CD4-positive, alpha-beta T cell treated with Interleukin-6 for 4 hours (primary cell): ENCODE measurements around the gene UBQLN3.

Source experiments
- DNase-seq: peaks from one replicate; pipeline ENCODE4 v3.0.0-alpha.2; 2020; ENCODE audit warnings: mixed read lengths

Gene UBQLN3

DNA sequence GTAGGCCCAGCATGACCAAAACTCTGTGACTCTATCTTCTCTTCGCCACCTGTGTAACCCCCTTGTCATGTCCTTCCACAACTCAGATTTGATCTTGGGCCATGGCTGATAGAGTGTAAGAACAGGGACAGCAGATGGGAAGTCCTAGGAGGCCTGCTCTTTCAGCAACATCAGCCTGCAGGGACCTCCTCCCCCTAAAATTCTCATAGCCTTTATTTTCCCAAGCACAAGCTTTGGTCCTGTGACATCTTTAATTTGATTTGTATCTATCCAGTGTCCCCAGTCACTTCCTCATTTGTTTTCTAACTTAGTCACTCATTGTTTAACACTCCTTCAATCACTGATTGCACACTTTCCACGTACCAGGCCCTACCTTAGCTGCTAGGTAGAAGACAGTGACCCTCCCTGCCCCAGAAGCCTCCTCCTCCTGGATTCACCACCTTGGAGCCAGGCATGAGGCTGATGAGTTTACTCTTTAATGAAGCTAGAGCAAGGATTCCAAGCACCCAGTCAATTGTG is 5.3 kb downstream of the UBQLN3 start:
- no peak for DNase-seq

DNA sequence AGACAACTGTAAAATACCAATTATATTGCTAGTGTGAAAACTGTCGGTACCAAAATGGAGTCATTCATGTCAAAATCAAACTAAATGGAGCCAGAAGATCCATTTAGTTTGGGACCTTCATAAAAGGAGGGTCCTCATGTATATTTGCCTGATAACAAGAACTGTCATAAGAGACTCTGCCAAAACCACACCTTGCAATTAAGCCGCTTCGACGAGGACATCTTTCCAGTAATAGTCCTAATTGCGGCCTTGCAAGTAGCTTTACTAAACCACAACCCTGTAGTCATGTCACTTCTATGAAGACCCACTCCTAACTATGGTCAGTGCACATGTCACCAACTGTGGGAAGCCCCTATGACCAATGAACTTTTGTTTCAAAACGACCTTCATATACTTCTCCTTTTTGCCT is 9.4 kb downstream of the UBQLN3 start:
- DNase-seq: no peak

DNA sequence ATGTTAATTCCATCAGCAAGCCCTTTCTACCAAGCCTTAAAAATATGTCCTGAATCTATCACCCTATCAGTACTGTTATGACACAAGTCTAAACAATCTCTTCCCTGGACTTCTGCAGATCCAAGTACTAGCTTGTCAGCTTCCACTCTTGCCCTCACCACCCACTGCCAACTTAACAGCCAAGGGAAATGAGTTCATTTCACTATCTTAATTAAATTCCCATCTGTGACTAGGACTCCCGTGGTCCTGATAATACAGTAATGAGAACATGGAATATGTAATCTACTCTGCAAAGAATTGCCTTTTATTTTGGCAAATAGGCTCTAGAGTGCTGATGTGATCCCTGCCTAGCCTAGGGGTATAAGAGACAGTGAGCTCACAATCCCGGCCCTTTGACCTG is 10.1 kb downstream of the UBQLN3 start:
- DNase-seq: no peak

DNA sequence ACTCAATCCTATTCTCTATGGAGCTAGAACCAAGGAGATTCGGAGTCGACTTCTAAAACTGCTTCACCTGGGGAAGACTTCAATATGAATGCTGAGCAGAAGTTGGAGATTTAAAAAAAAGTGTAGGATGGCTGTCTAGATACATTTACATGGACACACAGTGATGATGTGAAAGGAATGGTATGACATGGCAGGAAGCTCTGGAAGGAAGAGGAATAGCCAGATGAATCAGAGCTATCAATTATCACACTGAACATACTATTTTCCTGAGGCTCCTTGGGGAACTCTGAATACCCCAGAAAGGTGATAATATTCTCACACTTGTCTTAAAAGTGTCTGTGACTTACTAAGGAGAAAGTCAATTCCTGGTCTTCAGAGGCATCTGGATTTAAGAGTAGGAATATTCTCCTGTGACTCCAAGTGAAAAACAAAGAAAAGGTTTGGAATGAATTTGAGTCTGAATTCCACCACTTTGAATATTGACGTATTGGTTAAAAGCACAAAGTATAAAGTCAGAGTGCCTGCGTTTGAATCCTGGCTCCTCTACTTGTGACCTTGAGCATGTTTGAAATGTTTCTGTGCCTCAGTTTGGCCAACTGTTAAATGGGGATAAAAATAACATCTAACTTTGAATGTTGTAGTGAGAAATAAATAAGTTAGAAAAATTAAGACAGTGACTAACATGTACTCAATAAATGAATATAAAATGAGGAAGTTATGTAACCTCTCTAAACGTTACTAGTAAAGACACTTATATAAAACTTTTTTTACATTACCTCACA is 20.0 kb downstream of the UBQLN3 start:
- no peak for DNase-seq

DNA sequence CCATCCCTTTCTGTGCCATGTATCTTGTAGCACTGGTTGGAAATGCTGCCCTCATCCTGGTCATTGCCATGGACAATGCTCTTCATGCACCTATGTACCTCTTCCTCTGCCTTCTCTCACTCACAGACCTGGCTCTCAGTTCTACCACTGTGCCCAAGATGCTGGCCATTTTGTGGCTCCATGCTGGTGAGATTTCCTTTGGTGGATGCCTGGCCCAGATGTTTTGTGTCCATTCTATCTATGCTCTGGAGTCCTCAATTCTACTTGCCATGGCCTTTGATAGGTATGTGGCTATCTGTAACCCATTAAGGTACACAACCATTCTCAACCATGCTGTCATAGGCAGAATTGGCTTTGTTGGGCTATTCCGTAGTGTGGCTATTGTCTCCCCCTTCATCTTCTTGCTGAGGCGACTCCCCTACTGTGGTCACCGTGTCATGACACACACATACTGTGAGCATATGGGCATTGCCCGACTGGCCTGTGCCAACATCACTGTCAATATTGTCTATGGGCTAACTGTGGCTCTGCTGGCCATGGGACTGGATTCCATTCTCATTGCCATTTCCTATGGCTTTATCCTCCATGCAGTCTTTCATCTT is 20.9 kb downstream of the UBQLN3 start:
- no peak for DNase-seq

DNA sequence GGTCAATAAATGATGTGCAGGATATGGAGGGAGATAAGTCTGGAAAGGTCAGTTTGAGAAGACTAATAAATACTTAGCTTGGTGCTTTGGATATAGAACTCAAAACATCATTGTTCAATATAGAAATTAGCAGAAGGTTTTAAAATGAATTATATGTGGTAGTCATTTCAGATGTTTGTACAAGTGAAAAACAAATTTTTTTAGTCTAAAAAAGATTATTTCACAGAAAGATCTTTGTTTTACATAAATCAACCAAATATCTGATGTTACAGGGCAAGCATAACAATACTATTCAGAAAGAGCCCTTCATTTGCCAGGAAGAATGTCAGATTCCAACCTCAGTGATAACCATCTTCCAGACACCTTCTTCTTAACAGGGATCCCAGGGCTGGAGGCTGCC is 21.4 kb downstream of the UBQLN3 start, which contains the start of gene OR52D1:
Gene OR52D1 (plus strand): TSS at position 301 of the 400 bp plus-strand sequence. CDS start 22 bp downstream, at position 323.
- DNase-seq: no peak

DNA sequence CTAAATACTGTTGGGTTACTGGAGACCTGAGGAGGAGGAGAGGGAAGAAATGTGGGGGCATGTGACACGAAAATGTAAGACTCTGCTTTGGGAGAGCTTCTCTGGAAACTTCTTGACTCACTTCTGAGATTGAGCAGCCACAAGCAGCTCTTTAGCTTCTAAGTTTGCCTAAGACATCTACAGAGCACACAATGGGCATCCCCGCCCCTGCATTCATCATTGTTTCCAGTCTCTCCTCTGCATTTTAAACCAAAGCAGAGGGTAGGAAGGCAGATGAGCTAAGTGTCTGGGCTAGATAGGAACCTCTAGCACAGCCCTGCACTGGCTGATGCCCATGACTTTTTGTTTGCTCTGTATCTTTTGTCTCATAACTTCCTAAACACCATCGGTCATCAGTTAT is 23.3 kb downstream of the UBQLN3 start:
- DNase-seq: no peak

DNA sequence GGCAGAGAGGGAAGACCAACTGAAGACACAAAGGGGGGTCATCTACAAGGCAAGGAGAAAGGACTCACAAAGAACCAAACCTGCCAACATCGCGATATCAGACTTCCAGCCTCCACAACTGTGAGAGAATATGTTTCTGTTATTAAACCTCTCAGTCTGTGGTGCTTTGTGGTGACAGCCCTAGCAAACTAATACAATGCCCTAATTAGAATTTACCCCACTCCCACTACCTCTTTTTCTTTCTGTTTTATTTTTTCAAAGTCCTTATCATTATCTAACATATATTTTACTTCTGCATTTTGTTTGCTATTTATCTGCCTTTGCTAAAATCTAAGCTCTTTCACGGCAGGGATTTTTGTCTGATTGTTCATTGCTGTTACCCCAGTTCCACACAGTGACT is 23.8 kb downstream of the UBQLN3 start:
- no peak for DNase-seq

DNA sequence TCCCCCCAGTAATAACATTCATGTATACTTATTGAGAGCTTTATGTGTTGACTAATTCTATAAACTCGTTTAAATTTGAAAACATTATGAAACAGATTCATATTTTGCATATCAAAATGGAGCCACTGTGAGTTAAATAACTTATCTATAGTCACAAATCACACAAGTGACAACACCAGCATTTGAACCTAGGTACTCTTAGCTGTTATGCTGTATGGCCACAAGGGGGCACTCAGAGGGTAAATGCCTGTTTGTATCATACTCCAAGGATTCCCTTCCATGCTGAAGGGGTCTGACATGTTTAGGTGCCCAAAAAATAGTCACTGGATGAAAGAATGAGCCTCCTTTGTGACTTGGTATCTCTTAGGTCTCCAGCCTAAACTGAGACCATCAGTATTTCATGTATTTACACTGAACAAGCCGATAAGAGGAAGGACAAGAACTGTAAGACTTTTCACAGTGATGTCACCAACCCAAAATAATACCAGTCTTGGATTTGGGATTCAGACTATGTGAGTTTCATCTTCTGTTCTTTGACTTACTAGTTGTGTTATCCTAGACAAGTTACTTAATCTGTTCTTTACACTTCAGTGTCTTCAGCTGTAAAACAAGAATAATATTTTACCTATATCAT is 33.5 kb downstream of the UBQLN3 start:
- DNase-seq: peak; percentile 47

DNA sequence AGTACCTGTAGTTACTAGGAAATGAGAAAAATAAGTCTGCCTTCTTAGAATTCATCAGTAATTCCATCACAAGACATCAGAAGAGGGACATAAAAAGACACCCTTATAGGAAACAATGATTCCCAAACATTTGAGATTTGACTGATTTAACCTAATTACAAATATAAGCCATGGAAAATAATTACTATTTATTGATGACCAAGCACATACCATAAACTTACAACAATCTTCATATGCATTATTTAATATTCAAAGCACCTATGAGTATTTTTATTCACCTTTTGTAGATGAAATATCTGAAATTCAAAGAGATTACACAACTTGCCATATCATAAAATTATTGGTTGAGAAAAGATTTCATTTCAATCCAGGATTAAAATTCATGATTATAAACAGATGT is 35.8 kb downstream of the UBQLN3 start:
- no peak for DNase-seq

DNA sequence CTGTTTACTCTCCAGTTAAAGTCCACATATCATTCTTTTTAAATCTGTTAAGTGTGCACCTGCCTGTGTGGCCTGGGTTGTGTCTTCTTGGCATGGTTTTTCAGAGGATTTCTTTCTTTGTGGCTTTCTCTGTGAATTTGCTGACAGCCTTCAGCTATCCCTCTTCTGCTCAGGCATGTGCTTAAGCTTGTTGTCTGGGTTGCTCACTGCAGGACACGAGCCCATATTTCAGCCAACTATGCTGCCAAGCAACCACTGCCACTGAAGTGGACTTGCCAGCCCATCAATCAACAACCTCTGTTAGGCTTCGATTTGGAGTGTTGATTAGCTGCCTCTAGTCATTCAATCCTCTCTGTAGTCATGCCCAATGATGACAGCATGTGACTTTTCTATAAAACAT is 42.2 kb downstream of the UBQLN3 start:
- no peak for DNase-seq

DNA sequence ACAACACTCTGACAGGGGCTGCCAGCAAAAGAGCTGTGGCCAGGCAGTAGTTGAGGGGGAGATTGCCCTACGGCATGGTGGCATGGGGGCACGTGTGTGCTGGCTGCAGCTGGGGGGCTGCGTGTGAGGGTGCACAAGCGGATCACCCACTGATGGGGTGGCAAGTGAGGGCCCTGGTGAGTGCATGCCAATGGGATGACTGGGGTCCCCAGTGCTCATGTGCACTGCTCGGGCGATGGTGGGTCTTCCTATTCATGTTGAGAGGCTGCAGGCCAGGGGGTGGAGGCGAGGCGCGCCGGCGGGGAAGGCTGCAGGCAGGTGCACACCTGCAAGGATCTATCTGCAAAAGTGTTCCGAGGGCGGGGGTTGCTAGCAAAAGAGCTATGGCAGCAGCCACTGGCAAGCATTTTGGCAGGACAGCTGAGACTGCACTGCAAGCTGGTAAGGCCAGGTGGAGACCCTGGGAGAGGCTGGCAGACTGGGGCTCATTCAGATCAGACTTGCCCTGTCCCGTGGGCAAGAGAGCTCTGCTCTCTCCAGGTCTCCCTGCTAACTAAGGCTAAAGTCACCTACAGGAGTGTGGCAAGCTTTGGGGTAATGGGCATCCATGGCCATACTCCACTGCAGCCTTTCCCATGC is 48.7 kb downstream of the UBQLN3 start:
- no peak for DNase-seq
